ENCODE data around the gene CARD14.
"Not testable (repeated sequence)": the region's sequence is repeated elsewhere in the genome, so short reads cannot be mapped to it uniquely, and the experiment has no call there.

The CARD14 gene

DNA sequence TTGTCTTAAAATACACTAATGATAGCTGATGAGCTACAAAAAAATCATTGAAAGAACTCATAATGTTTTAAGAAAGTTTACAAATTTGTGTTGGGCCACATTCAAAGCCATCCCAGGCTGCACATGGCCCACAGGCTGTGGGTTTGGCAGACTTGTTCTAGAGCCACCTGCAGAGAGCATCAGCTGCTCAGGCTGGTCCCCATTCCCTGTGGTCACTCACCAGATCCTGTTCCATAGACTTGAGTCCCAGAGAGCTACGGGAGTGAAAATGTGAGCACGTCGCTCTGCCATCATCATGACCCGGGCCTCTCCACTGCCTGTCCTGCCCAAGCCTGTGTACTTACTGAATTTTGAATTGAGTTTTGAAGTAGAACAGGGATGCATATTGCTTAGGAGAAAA lies 57.3 kb downstream of the CARD14 start:
- DNase-seq (ENCODE audit: low read depth) = no peak

DNA sequence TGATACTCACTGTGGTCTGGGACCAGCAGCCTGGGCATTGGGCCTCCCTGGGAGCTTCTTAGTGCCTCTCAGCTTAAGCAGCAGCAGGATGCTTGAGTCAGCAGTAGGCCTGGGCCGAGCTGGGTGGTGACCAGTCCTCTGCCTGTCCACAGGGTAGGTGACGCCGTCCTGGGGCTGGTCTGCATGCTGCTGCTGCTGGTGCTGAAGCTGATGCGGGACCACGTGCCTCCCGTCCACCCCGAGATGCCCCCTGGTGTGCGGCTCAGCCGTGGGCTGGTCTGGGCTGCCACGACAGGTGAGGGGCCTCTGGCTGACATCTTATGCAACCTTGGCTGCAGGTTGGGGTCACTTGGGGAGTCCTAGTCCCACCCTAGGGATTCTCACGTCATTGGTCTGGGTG lies 57.8 kb downstream of the CARD14 start:
- DNase-seq (ENCODE audit: low read depth) = no peak

- no peak for DNase-seq (ENCODE audit: low read depth)
Measured at GRCh38 chr17:80228477-80228876, 58.6 kb downstream of the CARD14 start.

DNA sequence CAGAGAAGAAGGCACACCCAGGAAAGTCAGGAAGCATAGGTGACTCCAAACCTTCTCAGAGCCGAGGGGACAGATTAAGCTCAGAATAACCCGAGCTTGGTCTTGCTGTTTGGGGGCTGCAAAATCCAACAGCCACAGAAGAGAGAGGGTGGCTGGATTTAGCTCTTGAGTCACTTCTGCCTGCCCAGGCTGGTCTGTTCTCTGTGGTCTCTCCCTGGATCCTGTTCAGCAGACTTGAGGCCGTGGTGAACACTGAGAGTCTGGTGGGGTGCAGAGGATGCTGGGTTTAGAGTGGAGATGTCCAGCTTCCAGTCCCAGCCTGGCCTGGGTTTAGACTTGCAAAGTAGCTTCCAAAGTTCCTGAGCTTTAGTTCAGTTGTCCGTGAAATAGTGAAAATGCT lies 59.2 kb downstream of the CARD14 start:
- DNase-seq (ENCODE audit: low read depth) = no peak

- DNase-seq (ENCODE audit: low read depth) = no peak
Measured at GRCh38 chr17:80232438-80232837, 62.6 kb downstream of the CARD14 start.

- no peak for DNase-seq (ENCODE audit: low read depth)
Measured at GRCh38 chr17:80233202-80233601, 63.4 kb downstream of the CARD14 start.

- no peak for DNase-seq (ENCODE audit: low read depth)
Measured at GRCh38 chr17:80236911-80237310, 67.1 kb downstream of the CARD14 start.

DNA sequence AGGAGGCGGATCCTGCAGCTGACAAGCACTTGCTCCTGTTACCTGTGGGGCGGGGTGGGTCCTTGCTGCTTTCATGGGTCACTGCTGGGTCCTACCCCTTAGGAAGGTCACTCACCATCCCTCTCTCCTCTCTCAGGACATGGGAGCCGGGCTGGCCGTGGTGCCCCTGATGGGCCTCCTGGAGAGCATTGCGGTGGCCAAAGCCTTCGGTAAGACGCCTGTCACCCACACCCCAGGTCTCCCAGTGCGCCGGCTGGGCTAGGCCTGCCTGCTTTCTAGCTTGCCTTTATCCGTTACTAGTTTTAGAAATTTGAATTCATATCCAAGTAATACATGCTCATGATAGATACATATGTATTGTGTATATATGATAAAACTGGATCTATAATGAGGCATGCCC lies 67.6 kb downstream of the CARD14 start:
- no peak for DNase-seq (ENCODE audit: low read depth)

- DNase-seq (ENCODE audit: low read depth) = no peak
Measured at GRCh38 chr17:80242505-80242904, 72.7 kb downstream of the CARD14 start.

- no peak for DNase-seq (ENCODE audit: low read depth)
Measured at GRCh38 chr17:80243526-80244433, 74.0 kb downstream of the CARD14 start.

DNA sequence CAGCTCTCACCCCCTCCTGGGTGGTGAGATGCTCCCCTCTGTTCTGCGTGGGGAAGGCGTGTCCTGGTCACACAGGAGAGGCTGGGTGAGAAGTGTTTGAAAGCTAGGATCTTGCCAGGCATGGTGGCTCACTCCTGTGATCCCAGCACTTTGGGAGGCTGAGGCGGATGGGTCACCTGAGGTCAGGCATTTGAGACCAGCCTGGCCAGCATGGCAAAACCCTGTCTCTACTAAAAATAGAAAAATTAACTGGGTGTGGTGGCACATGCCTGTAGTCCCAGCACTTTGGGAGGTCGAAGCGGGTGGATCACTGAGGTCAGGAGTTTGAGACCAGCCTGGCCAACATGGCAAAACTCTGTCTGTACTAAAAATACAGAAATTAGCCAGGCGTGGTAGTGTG lies 74.6 kb downstream of the CARD14 start:
- not testable (repeated sequence) for DNase-seq (ENCODE audit: low read depth)

GRCh38 chr17:80244871-80245509 lies 75.2 kb downstream of the CARD14 start:
- no peak for DNase-seq (ENCODE audit: low read depth)

GRCh38 chr17:80245566-80246265 lies 75.9 kb downstream of the CARD14 start:
- no peak for DNase-seq (ENCODE audit: low read depth)

DNA sequence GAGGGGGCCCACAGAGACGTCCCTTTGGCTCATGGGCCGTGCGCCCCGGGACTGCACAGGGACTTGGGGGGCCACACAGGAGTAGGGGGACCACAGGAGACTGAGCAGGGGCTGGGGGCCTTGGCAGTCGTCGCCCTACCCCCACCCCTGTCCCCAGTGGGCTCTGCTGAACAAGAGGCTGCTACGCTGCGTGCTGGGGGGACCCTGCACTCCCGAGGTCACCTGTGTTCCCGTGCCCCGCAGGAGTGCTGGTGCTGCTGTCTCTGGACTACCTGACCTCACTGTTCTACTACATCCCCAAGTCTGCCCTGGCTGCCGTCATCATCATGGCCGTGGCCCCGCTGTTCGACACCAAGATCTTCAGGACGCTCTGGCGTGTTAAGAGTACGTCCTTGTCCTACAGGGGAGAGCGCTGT lies 76.4 kb downstream of the CARD14 start:
- no peak for DNase-seq (ENCODE audit: low read depth)

DNA sequence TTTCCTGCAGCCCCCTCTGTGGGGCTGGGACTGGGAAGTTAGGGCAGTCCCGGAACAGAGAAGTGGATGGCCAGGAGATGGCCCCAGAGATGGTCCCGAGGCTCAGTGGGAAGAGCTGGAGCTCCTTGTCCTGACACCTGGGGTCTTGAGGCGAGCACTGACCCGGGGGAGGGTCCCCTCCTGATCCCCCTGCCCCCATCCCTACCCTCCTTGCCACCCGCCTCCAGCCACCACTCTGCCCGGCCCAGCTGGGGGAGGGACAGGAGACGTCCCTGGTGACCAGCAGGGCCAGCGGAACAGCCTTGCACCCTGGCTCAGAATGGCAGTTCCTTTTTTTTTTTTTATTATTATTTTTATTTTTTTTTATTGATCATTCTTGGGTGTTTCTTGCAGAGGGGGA lies 76.9 kb downstream of the CARD14 start:
- DNase-seq (ENCODE audit: low read depth) = no peak

GRCh38 chr17:80247561-80247960 lies 77.7 kb downstream of the CARD14 start:
- no peak for DNase-seq (ENCODE audit: low read depth)

DNA sequence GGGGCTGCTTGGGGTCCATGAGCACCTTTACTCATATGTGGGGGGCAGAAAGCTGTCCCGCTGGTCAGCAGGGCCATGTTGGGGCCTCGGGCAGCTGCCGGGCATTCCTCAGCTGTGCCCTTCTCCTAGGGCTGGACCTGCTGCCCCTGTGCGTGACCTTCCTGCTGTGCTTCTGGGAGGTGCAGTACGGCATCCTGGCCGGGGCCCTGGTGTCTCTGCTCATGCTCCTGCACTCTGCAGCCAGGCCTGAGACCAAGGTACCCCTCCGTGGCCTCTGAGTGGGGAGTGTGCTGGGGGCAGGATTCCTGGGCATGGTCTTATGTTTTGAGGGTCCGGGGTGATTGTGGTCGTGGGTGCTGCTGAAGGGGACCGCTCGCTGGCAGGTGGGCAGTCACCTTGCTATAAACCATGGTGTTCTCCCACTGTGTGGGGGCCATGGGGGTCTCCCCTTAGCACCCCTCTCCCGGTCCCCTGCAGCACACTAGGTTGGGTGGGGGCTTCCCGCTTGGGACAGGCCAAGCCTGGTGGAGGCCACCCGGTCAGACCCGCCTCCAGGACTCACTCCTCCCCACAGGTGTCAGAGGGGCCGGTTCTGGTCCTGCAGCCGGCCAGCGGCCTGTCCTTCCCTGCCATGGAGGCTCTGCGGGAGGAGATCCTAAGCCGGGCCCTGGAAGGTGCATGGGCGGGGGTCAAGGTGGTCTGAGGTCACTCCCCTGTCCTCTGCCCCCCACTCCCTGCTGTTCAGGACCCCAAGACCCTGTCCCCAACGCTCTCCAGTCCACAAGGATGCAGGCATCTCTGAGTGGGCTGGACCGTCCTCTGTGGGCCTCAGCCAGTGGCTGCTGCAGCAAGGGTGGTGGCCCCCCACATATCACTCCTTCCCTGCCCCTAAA lies 78.4 kb downstream of the CARD14 start:
- DNase-seq (ENCODE audit: low read depth) = no peak

DNA sequence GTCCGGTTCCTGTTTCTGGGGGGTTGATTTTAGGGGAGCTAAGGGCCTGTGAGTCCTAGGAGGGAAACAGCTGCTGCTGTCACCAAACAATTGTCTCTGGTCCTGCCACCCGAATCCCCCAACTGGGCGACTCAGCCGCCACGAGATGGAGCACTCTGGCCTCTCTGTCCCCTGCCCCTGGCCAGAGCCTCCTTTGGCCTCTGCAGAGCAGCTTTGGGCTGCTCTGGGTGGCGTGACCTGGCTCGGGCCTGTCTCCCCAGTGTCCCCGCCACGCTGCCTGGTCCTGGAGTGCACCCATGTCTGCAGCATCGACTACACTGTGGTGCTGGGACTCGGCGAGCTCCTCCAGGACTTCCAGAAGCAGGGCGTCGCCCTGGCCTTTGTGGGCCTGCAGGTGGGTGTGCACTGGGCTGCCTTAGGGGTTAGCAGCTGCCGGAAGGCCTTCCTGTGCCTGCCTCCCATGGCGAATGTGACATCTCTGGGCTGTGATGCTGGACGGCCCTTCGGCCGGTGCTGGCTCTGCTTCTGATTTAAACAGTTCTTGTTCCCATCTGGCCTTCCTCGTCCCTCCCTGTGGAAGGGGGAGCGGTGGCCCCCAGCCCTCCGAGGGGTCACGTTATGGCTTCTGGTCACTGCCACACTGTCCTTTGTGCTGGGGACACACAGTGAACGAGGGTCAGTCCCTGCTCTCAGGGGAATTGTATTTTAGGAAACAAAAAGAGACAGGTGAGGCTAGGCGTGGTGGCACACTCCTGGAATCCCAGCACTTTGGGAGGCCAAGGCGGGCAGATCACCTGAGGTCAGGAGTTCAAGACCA lies 79.3 kb downstream of the CARD14 start:
- no peak for DNase-seq (ENCODE audit: low read depth)

DNA sequence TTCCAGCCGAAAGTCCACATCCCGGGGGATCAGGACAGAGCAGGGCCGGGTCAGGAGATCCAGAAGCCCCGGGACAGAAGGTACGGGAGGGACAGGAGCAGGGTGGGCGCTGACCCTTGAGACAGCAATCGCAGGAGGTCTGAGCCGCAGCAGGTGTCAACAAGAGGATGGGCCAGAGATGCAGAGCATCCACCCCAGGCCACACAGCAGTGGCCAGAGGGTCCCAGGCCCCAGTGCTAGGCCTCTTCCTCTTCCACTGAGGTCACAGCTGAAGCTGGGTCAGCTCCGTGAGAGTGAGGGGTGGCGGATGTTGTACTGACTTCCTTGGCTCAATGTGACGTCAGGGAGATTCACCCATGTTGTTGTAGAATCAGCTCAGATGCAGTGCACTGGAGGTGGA lies 82.1 kb downstream of the CARD14 start:
- DNase-seq (ENCODE audit: low read depth) = no peak

- DNase-seq (ENCODE audit: low read depth) = peak; percentile 72
Measured at GRCh38 chr17:80252871-80253270, 83.0 kb downstream of the CARD14 start.

All from T-helper 22 cell (primary cell).